Measurements from ENCODE around the gene ODAD2.

DNA sequence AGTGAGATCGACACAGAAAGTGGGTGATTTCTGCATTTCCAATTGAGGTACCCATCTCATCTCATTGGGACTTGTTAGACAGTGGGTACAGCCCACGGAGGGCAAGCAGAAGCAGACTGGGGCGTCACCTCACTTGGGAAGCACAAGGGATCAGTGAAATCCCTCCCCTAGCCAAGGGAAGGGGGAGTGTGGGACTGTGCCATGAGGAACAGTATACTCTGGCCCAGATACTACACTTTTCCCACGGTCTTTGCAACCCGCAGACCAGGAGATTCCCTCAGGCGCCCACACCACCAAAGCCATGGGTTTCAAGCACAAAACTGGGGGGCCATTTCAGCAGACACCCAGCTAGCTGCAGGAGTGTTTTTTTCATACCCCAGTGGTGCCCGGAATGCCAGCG, 99.8 kb downstream of the ODAD2 start:
- TF ChIP-seq, protein P1, sequence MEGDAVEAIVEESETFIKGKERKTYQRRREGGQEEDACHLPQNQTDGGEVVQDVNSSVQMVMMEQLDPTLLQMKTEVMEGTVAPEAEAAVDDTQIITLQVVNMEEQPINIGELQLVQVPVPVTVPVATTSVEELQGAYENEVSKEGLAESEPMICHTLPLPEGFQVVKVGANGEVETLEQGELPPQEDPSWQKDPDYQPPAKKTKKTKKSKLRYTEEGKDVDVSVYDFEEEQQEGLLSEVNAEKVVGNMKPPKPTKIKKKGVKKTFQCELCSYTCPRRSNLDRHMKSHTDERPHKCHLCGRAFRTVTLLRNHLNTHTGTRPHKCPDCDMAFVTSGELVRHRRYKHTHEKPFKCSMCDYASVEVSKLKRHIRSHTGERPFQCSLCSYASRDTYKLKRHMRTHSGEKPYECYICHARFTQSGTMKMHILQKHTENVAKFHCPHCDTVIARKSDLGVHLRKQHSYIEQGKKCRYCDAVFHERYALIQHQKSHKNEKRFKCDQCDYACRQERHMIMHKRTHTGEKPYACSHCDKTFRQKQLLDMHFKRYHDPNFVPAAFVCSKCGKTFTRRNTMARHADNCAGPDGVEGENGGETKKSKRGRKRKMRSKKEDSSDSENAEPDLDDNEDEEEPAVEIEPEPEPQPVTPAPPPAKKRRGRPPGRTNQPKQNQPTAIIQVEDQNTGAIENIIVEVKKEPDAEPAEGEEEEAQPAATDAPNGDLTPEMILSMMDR (IDR thresholded peaks at IDR 0.05), result no peak
- TF ChIP-seq POLR2AphosphoS5 (IDR thresholded peaks at IDR 0.05) (no peak), EP300 (IDR thresholded peaks at IDR 0.05; ENCODE audit: low read depth) (no peak), POLR2A (IDR thresholded peaks at IDR 0.05) (no peak)

Measured in transverse colon (tissue), 4 donors.